Neural progenitor cell (in vitro differentiated cells): ENCODE data around the gene MYO10. TPM values are rescaled to one million over a fixed set of nuclear protein-coding genes. Genes with fewer than 3 reads are reported as not detected.

Experiments
- DNase-seq: peaks from one replicate; pipeline ENCODE4 v3.0.0-alpha.2; 2016; ENCODE audit warnings: low spot score
- H2AFZ ChIP-seq: fragments of 200-600 bp; sonication (generic); replicated peaks from 2 replicates; pipeline ENCODE4 v1.6.1; 2016; ENCODE audit warnings: antibody characterized with exemption
- H3F3A ChIP-seq: fragments of 200-600 bp; sonication (generic); 2 replicates; pipeline ENCODE4 v1.6.1; 2016; ENCODE audit warnings: antibody characterized with exemption, low read depth
- H3K27ac ChIP-seq: fragments of 200-600 bp; sonication (generic); 2 replicates; pipeline ENCODE4 v1.5.1; 2016; ENCODE audit warnings: mild to moderate bottlenecking
- H3K27me3 ChIP-seq: fragments of 200-600 bp; sonication (generic); 2 replicates; pipeline ENCODE4 v1.6.1; 2016; ENCODE audit warnings: mild to moderate bottlenecking, moderate library complexity
- H3K36me3 ChIP-seq: fragments of 200-600 bp; sonication (generic); 2 replicates; pipeline ENCODE4 v1.5.1; 2016
- H3K4me1 ChIP-seq: fragments of 200-600 bp; sonication (generic); 2 replicates; pipeline ENCODE4 v1.6.1; 2016; ENCODE audit warnings: mixed run types
- H3K4me2 ChIP-seq: fragments of 200-600 bp; sonication (generic); 2 replicates; pipeline ENCODE4 v1.6.1; 2016
- H3K4me3 ChIP-seq: fragments of 200-600 bp; sonication (generic); 2 replicates; pipeline ENCODE4 v1.5.1; 2016
- H3K79me2 ChIP-seq: fragments of 200-600 bp; sonication (generic); 2 replicates; pipeline ENCODE4 v1.6.1; 2016; ENCODE audit warnings: low read depth
- H3K9ac ChIP-seq: fragments of 200-600 bp; sonication (generic); 2 replicates; pipeline ENCODE4 v1.6.1; 2016
- H3K9me3 ChIP-seq: fragments of 200-600 bp; sonication (generic); 2 replicates; pipeline ENCODE4 v1.5.1; 2016; ENCODE audit warnings: low read depth
- H4K20me1 ChIP-seq: fragments of 200-600 bp; sonication (generic); 2 replicates; pipeline ENCODE4 v1.6.1; 2016; ENCODE audit warnings: low read depth
- H3K27ac Mint-ChIP-seq: 3 replicates; pipeline ENCODE4 v1.8.0; 2021; ENCODE audit warnings: mixed read lengths
- H3K27me3 Mint-ChIP-seq: 2 replicates; pipeline ENCODE4 v1.8.0; 2022; ENCODE audit warnings: low read depth, mild to moderate bottlenecking, inconsistent platforms, moderate library complexity, mixed read lengths; ENCODE audit not compliant: insufficient read depth
- H3K36me3 Mint-ChIP-seq: 3 replicates; pipeline ENCODE4 v1.8.0; 2021; ENCODE audit warnings: mixed read lengths
- H3K4me1 Mint-ChIP-seq: 3 replicates; pipeline ENCODE4 v1.8.0; 2021; ENCODE audit warnings: mixed read lengths
- H3K4me3 Mint-ChIP-seq: 3 replicates; pipeline ENCODE4 v1.8.0; 2021; ENCODE audit warnings: mild to moderate bottlenecking, moderate library complexity, mixed read lengths
- H3K9me3 Mint-ChIP-seq: 3 replicates; pipeline ENCODE4 v1.8.0; 2020; ENCODE audit warnings: mixed read lengths
- CTCF ChIP-seq: fragments of 200-600 bp; sonication (generic); IDR thresholded peaks from 2 replicates; pipeline ENCODE4 v1.5.1; 2017; ENCODE audit warnings: antibody characterized with exemption, mild to moderate bottlenecking
- EZH2 ChIP-seq: fragments of 200-600 bp; sonication (generic); IDR thresholded peaks from 2 replicates; pipeline ENCODE4 v1.6.1; 2017; ENCODE audit warnings: antibody characterized with exemption, mild to moderate bottlenecking, moderate library complexity
- EZH2phosphoT487 ChIP-seq: fragments of 200-600 bp; sonication (generic); IDR thresholded peaks from 2 replicates; pipeline ENCODE4 v1.6.1; 2017; ENCODE audit warnings: antibody characterized with exemption
- total RNA-seq: library from RNA; depleted of rRNA; stranded (reverse); fragments of >200 nt; gene quantifications from 2 replicates; pipeline ENCODE4 v1.2.3, GENCODE V29; 2015; ENCODE audit warnings: low replicate concordance

Gene MYO10
- total RNA-seq, 1 donor from 2014 or later: 39.1 TPM

GRCh38 chr5:16713386-16713928, 222.6 kb downstream of the MYO10 start:
- Histone ChIP-seq H3K9me3 (no peaks in the 10 kb centered on the region), H3K27me3 (no peaks in the 10 kb centered on the region), H3F3A (peaks cover 50% of the 10 kb centered on the region), H3K4me3 (peak overlapping the region; percentile 67), H3K36me3 (peaks cover 11% of the 10 kb centered on the region), H3K27ac (peak overlapping the region; percentile 96), H2AFZ (peak overlapping the region; percentile 26), H3K79me2 (peaks cover 79% of the 10 kb centered on the region), H3K4me1 (peaks cover 37% of the 10 kb centered on the region), H4K20me1 (no peaks in the 10 kb centered on the region), H3K9ac (no peak overlapping the region), H3K4me2 (peak overlapping the region; percentile 97)
- H3K9me3 Mint-ChIP-seq: peaks cover 5% of the 10 kb centered on the region
- peak; percentile 96 for DNase-seq
- peak overlapping the region; percentile 89 for H3K4me3 Mint-ChIP-seq
- peaks cover 5% of the 10 kb centered on the region for H3K27me3 Mint-ChIP-seq
- H3K4me1 Mint-ChIP-seq: peaks cover 58% of the 10 kb centered on the region
- peak overlapping the region; percentile 100 for H3K27ac Mint-ChIP-seq
- H3K36me3 Mint-ChIP-seq: peaks cover 40% of the 10 kb centered on the region
- TF ChIP-seq CTCF: no peak

GRCh38 chr5:16712620-16713019, 223.5 kb downstream of the MYO10 start:
- H3K79me2 ChIP-seq: peaks cover 86% of the 10 kb centered on the region
- no peak for DNase-seq
- H3K9ac ChIP-seq: peak overlapping the region; percentile 54

GRCh38 chr5:16712178-16712577, 223.9 kb downstream of the MYO10 start:
- Histone ChIP-seq H2AFZ (no peak overlapping the region), H3K27ac (peak overlapping the region; percentile 96), H3K4me2 (peak overlapping the region; percentile 97), H3K27me3 (no peaks in the 10 kb centered on the region), H3K36me3 (peaks cover 18% of the 10 kb centered on the region), H3K9ac (peak overlapping the region; percentile 54), H4K20me1 (no peaks in the 10 kb centered on the region), H3F3A (peaks cover 45% of the 10 kb centered on the region), H3K79me2 (peaks cover 86% of the 10 kb centered on the region), H3K4me3 (peak overlapping the region; percentile 67), H3K9me3 (no peaks in the 10 kb centered on the region), H3K4me1 (peaks cover 31% of the 10 kb centered on the region)
- Mint-ChIP-seq H3K9me3 (peaks cover 2% of the 10 kb centered on the region), H3K27ac (no peak overlapping the region), H3K4me3 (peak overlapping the region; percentile 89), H3K36me3 (peaks cover 47% of the 10 kb centered on the region), H3K4me1 (peaks cover 53% of the 10 kb centered on the region), H3K27me3 (peaks cover 8% of the 10 kb centered on the region)
- peak; percentile 33 for DNase-seq
- no peak for TF ChIP-seq CTCF
- TF ChIP-seq EZH2: no peak
- no peak for TF ChIP-seq EZH2phosphoT487

More at GRCh38 chr5:16712620-16713019, 223.5 kb downstream of the MYO10 start:
- H3K4me2 ChIP-seq: peak overlapping the region; percentile 97
- TF ChIP-seq CTCF (no peak), EZH2phosphoT487 (no peak), EZH2 (no peak)
- H3K27me3 ChIP-seq: no peaks in the 10 kb centered on the region
- H3K27ac ChIP-seq: peak overlapping the region; percentile 96
- peaks cover 5% of the 10 kb centered on the region for H3K27me3 Mint-ChIP-seq
- no peaks in the 10 kb centered on the region for H3K9me3 ChIP-seq
- peaks cover 18% of the 10 kb centered on the region for H3K36me3 ChIP-seq
- peak overlapping the region; percentile 89 for H3K4me3 Mint-ChIP-seq
- H3K27ac Mint-ChIP-seq: peak overlapping the region; percentile 100
- H3K4me1 ChIP-seq: peaks cover 36% of the 10 kb centered on the region
- peaks cover 58% of the 10 kb centered on the region for H3K4me1 Mint-ChIP-seq
- no peak overlapping the region for H2AFZ ChIP-seq
- H3F3A ChIP-seq: peaks cover 49% of the 10 kb centered on the region
- H3K36me3 Mint-ChIP-seq: peaks cover 46% of the 10 kb centered on the region
- H4K20me1 ChIP-seq: no peaks in the 10 kb centered on the region
- H3K9me3 Mint-ChIP-seq: peaks cover 5% of the 10 kb centered on the region
- peak overlapping the region; percentile 67 for H3K4me3 ChIP-seq
